GM18867 (cell line): ENCODE results near the gene CYRIA.
A peak's percentile ranks its signal among the peaks of the same experiment; 100 is the strongest.

Source experiments
- ATAC-seq: cut with Tn5 transposase; IDR thresholded peaks from one replicate; pipeline ENCODE4 v1.9.1; 2021; ENCODE audit warnings: mild to moderate bottlenecking, moderate library complexity; ENCODE audit not compliant: unreplicated experiment

The CYRIA gene

GRCh38 chr2:16665748-16666448 lies at the start of gene CYRIA:
Gene CYRIA (minus strand): TSS chr2:16665834. CDS start chr2:16588119, 77,715 bp downstream.
- peak; percentile 60 for ATAC-seq

GRCh38 chr2:16713011-16713423 lies 47.4 kb upstream of the CYRIA start:
- ATAC-seq, result peak; percentile 95

- no peak for ATAC-seq
Measured at GRCh38 chr2:16709769-16710168, 44.1 kb upstream of the CYRIA start.

DNA sequence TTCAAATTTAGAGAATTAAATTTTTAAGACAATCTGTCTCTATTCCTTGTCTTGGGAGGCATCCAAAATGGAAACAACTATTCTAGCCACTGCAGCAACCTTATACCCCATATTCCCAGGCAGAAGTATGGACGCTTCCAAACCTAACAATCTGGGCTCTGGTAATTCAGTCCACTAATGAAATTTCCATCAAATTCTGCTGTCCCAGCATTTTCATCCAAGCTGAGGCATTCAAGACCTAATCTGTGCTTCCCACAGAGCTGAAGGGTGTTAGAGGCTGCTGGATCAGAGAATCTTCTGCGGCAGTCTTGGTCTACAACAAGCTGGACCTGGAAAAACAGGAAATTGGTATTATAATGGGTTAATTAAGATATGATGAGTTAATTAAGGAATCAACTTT lies 42.5 kb upstream of the CYRIA start:
- no peak for ATAC-seq

DNA sequence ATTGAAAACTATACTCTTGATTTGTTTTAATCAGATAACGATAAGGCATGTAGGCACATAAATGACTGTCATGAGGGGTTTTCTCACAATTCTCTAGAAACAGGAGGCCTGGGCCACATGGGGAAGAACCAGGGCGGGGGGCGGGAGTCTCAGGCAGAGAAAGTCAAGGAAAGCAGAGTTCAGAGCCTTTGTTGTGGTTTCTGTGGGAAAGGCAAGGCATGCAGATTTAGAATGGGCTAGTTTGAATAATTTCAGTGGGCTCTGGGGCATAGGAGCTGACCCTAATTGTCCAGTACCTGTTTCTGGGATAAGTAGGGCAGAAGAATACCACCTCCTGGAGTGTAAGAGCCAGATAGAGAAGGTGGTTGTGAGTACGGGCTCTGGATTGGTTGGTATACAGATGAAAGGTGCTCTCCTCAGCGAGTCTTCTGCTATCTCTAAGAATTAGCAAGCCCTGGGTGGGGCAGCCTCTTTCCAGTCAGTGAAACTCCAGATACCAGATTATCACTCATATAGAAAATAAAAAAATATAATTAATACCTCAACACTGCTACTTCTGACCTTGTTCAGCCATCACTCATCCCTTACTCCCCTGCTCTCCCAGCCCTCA lies 41.5 kb upstream of the CYRIA start:
- no peak for ATAC-seq

DNA sequence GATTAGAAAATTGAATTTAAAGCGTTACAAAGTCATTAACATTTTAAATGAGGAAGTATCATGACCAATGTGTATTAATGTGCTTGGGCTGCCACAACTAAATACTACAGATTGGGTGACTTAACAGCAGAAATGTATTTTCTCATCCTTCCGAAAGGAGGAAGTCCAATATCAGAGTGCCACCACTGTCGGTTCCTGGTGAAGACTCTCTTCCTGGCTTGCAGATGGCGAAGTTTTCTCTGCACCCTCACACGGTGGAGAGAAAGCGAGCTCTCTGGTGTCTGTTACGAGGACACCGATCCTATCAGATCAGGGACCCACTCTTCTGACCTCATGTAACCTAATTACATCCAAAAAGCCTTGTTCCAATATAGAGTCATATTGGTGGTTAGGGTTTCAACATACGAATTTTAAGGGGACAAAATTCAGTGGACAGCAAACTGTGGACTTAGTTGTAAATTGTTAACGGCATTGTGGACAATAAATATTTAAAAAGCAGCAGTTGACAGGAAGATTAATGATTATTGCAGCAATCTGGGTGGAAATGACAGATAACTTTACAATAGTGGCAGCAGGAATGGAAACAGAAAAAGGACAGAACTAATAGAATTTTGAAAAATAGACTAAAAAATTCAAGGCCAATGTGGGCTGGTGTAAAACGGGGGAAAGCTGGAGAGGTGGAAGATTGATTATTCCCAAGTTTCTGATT lies 35.1 kb upstream of the CYRIA start:
- no peak for ATAC-seq

GRCh38 chr2:16693854-16694253 lies 28.2 kb upstream of the CYRIA start:
- no peak for ATAC-seq

- no peak for ATAC-seq
Measured at GRCh38 chr2:16691261-16691660, 25.6 kb upstream of the CYRIA start.

- peak; percentile 82 for ATAC-seq
Measured at GRCh38 chr2:16687955-16688354, 22.3 kb upstream of the CYRIA start.

- no peak for ATAC-seq
Measured at GRCh38 chr2:16687222-16687621, 21.6 kb upstream of the CYRIA start.

- ATAC-seq, result no peak
Measured at GRCh38 chr2:16686641-16687040, 21.0 kb upstream of the CYRIA start.

- no peak for ATAC-seq
Measured at GRCh38 chr2:16685340-16685715, 19.7 kb upstream of the CYRIA start.

DNA sequence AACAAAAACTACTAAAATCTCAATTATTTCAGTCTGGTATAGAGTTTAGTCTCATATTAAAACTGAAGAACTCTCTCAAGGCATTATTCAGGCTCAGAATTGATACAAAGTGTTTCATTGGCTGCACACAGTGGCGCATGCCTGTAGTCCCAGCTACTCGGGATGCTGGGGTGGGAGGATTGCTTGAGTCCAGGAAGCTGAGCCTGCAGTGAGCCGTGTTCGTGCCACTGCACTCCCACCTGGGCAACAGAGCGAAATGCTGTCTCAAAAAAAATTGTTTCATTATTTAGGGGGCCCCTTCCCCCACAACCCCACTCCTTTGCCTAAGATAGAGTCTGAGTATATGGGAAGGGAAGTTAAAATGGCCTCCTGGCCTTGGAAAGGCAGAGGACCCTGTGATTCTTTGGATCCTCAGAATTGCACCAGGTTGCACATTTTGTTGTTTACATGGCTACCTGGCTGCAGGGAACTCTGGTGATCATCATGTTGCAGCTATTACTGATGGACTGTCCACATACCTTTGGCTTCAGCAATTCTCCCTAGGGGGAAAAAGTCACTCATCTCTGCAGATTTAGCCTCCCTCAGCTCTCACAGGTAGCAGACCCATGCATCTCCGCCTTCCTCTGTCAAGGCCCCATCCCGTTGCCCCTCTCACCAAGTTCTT lies 19.2 kb upstream of the CYRIA start:
- no peak for ATAC-seq

DNA sequence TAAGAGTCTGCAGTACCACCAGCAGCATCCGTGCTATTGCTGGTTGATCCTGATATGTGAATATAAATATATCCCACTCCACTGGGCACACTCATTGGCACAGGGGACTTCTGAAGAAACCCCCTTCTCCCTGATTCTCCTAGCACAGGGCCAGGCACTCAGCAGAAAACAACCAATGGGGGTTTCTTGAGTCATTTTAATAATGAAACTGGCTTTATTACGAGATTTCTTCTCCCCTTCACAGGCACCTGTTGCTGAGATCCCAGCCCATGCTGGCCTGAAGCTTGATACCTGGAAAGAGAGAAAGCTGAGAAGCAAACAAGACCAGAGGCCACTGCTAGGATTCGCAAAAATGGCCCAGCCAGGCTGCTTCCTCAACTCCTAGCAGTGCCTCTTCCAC lies 17.9 kb upstream of the CYRIA start:
- ATAC-seq, result no peak

- ATAC-seq, result no peak
Measured at GRCh38 chr2:16682431-16683118, 16.9 kb upstream of the CYRIA start.

DNA sequence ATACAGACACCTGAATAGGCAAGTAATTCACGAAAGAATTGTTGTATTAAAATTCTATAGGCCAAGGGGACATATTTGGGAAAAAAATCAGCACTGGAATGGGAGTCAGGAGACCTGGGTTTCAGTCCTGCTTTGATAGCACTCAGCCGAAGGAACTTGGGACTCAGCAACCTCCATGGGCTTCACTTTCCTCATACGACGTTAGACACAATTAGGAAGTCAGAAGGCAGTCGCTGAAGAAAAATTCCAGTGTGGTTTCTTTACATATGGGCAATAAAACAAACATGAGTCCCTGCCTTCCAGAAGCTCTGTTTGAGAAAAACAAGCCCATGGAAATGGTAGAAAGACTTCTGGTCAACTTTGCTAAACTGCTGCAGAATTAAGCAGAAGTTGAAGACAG lies 15.1 kb upstream of the CYRIA start:
- no peak for ATAC-seq

DNA sequence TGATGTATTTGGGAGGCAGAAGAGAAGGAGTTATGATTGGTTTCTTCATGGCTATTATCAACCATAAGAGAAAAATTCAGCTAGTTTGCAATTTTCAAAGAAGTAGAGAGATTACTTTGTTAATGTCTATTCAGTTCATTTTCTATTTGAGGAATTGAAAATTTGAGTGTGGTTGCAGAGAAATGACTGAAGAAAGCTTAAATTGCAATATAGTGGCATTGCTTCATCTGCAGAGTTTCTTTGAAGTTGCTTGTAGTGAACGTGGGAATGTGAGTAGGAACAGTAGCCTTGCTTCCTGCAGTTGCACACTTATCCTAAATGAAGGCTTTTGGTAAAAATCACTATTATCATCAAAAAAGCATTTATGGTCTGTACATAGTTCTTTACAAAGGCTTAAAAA lies 14.7 kb upstream of the CYRIA start:
- no peak for ATAC-seq

GRCh38 chr2:16678964-16679363 lies 13.3 kb upstream of the CYRIA start:
- ATAC-seq, result no peak

DNA sequence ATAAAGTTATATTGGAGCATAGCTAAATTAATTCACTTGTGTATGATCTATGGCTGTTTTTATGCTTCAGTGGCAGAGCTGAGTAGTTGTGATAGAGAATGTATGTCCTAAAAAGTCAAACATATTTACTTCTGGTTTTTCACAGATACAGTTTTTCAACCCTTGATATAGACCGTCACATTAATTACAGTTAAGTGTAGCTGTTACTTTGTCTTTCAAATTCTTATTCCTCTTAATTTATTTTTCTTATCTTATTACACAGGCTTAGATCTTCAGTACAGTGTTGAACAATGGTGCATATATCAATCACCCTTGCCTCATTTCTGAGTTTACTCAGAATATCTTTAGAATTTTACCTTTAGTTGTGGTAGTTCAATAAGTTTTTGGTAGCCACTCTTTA lies 12.2 kb upstream of the CYRIA start:
- ATAC-seq, result no peak

DNA sequence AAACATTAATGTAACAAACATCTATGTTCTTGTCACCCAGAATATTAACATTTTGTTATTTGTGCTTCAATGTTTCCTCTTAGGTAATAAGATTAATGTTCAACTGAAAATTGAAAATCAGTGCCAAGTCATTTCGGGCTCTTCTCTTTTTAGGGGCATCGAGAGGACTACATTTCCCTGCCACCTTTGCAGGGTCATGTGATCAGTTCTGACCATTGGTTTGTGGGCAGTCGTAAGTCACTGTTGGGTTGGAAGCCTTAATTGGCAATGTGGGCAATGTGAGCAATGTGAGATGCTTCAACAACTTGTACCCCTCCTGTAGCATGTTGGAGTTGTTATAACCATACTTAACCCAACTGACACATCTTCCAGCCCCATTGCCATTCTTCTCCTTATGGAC lies 10.1 kb upstream of the CYRIA start:
- ATAC-seq, result no peak

GRCh38 chr2:16674154-16674553 lies 8.5 kb upstream of the CYRIA start:
- no peak for ATAC-seq
